A549 (cell line): Measurements from ENCODE around the gene EFCAB14. TPM values are rescaled to one million over a fixed set of nuclear protein-coding genes. Genes with fewer than 3 reads are reported as not detected.

Source experiments
- ATAC-seq, 2 experiments: fragments of 200-7000 bp in 1 of 2; fragments of >200 bp in 1 of 2; cut with Nextera tagmentation in 1 of 2; cut with Tn5 transposase in 1 of 2; 3 replicates each; pipeline versions ENCODE4 v1.8.0 to v1.9.1; 2018 to 2020; ENCODE audit warnings: mild to moderate bottlenecking in 1 of 2, moderate library complexity in 1 of 2
- CTCF ChIA-PET: fragments of 300-600 bp; sonication (Branson Sonifier 250); formaldehyde crosslinking; extraction: SDS; loops from one replicate; lab custom pipeline; 2021; ENCODE audit warnings: antibody characterized with exemption, inconsistent platforms; lab: Yijun Ruan, JAX
- POLR2A ChIA-PET: fragments of 350-600 bp; formaldehyde crosslinking; extraction: SDS; loops from one replicate; lab custom pipeline; 2021; ENCODE audit warnings: antibody characterized with exemption, inconsistent platforms; lab: Yijun Ruan, JAX
- DNase-seq, 2 experiments: peaks; one replicate each; pipeline versions ENCODE4 v3.0.0 to v3.0.0-alpha.2; 2011 to 2016; ENCODE audit warnings: low read depth in 1 of 2, low spot score in 1 of 2
- FAIRE-seq: peaks from 2 replicates; lab custom pipeline; 2011; peaks lifted over from hg19 to GRCh38; lab: Jason Lieb, UNC
- H3K27ac ChIP-seq, 2 experiments: fragments of >200 bp; sonication (Bioruptor Twin); formaldehyde crosslinking; 3 replicates each; pipeline ENCODE4 v1.5.1; 2016 to 2017
- H3K4me1 ChIP-seq: fragments of >200 bp; sonication (Bioruptor Twin); formaldehyde crosslinking; 3 replicates; pipeline ENCODE4 v1.6.1; 2016
- H3K4me2 ChIP-seq: fragments of >200 bp; sonication (Bioruptor Twin); formaldehyde crosslinking; 3 replicates; pipeline ENCODE4 v1.6.1; 2016
- H3K4me3 ChIP-seq: fragments of >200 bp; sonication (Bioruptor Twin); formaldehyde crosslinking; 3 replicates; pipeline ENCODE4 v1.5.1; 2016
- H3K9me3 ChIP-seq: fragments of >200 bp; sonication (Bioruptor Twin); formaldehyde crosslinking; 3 replicates; pipeline ENCODE4 v1.6.1; 2016
- CBX8 ChIP-seq: fragments of 200-600 bp; sonication (generic); IDR thresholded peaks from 2 replicates; pipeline ENCODE4 v1.6.1; 2016
- EP300 ChIP-seq, 2 experiments: fragments of >200 bp; sonication (Bioruptor Twin); formaldehyde crosslinking; IDR thresholded peaks; 2 replicates in 1 of 2; 3 replicates in 1 of 2; pipeline ENCODE4 v1.6.1; 2016 to 2017
- FOSB ChIP-seq: fragments of 250-450 bp; sonication (Bioruptor Pico); IDR thresholded peaks from 2 replicates; pipeline ENCODE4 v1.5.0; 2020; ENCODE audit warnings: mild to moderate bottlenecking, moderate library complexity
- FOXS1 ChIP-seq: fragments of 250-450 bp; sonication (Bioruptor Pico); IDR thresholded peaks from 2 replicates; pipeline ENCODE4 v1.5.0; 2020; ENCODE audit warnings: mild to moderate bottlenecking, moderate library complexity
- HEYL ChIP-seq: fragments of 250-450 bp; sonication (Bioruptor Pico); IDR thresholded peaks from 2 replicates; pipeline ENCODE4 v1.8.0; 2021; ENCODE audit warnings: mild to moderate bottlenecking, moderate library complexity
- HOXB5 ChIP-seq: fragments of 250-450 bp; sonication (Bioruptor Pico); IDR thresholded peaks from 2 replicates; pipeline ENCODE4 v1.5.0; 2020; ENCODE audit warnings: mild to moderate bottlenecking, moderate library complexity
- MAFK ChIP-seq: fragments of 450-650 bp; IDR thresholded peaks from 2 replicates; pipeline ENCODE4 v1.6.1; 2014; ENCODE audit not compliant: partially characterized antibody
- NFE2L2 ChIP-seq: fragments of 150-350 bp; conservative IDR thresholded peaks from 2 replicates; pipeline ENCODE4 v1.6.1; 2014; ENCODE audit warnings: low read length
- PHF8 ChIP-seq: fragments of 200-600 bp; sonication (generic); IDR thresholded peaks from 2 replicates; pipeline ENCODE4 v1.6.1; 2016; ENCODE audit warnings: low read depth, mild to moderate bottlenecking, antibody characterized with exemption, moderate library complexity, borderline replicate concordance
- RARB ChIP-seq: fragments of 250-450 bp; sonication (Bioruptor Pico); IDR thresholded peaks from 2 replicates; pipeline ENCODE4 v1.8.0; 2021; ENCODE audit warnings: mild to moderate bottlenecking, moderate library complexity
- RNF2 ChIP-seq: fragments of 200-600 bp; sonication (generic); IDR thresholded peaks from 2 replicates; pipeline ENCODE4 v1.6.1; 2016; ENCODE audit warnings: low read depth, mild to moderate bottlenecking, antibody characterized with exemption, moderate library complexity, borderline replicate concordance
- SMC3 ChIP-seq: fragments of >200 bp; sonication (Bioruptor Twin); formaldehyde crosslinking; IDR thresholded peaks from 3 replicates; pipeline ENCODE4 v1.6.1; 2018; ENCODE audit warnings: inconsistent platforms
- TP53 ChIP-seq: fragments of 250-450 bp; sonication (Bioruptor Pico); IDR thresholded peaks from 2 replicates; pipeline ENCODE4 v1.5.0; 2021; ENCODE audit warnings: mild to moderate bottlenecking, moderate library complexity
- ZFP36 ChIP-seq: fragments of 450-650 bp; IDR thresholded peaks from 2 replicates; pipeline ENCODE4 v1.6.1; 2014; ENCODE audit warnings: borderline replicate concordance; ENCODE audit not compliant: partially characterized antibody
- ZNF302 ChIP-seq: fragments of 250-450 bp; sonication (Bioruptor Pico); IDR thresholded peaks from 2 replicates; pipeline ENCODE4 v1.9.0; 2021; ENCODE audit warnings: inconsistent platforms, mild to moderate bottlenecking, moderate library complexity
- WGBS: methylation state at CpG from one replicate; pipeline ENCODE4 v1.1.6; 2017; ENCODE audit errors: missing lambda C conversion rate; 5-methylcytosine and 5-hydroxymethylcytosine counted together
- polyA plus RNA-seq, 4 experiments: library from polyadenylated mRNA; depleted of rRNA in 3 of 4; stranded (reverse); fragments of >200 nt; fragmentation: RNase III in 1 of 4; extraction: RNeasy Plus Mini Kit Qiagen cat#74134 plus additional on column Dnase treatment in 1 of 4; gene quantifications; 2 replicates in 3 of 4; 3 replicates in 1 of 4; pipeline ENCODE4 v1.2.3, GENCODE V29; 2011 to 2017
- TF ChIP-seq, protein P1 (sequence below): fragments of >200 bp; sonication (Bioruptor Twin); formaldehyde crosslinking; IDR thresholded peaks from 3 replicates; pipeline ENCODE4 v1.6.1; 2016
- TF ChIP-seq, protein P2 (sequence below): fragments of >200 bp; sonication (Bioruptor Twin); formaldehyde crosslinking; IDR thresholded peaks from 3 replicates; pipeline ENCODE4 v1.5.1; 2016

EFCAB14 gene
- polyA plus RNA-seq, 2 of the 4 experiments (the other 2 are of a cell fraction): 18.0 to 41.4 TPM

DNA sequence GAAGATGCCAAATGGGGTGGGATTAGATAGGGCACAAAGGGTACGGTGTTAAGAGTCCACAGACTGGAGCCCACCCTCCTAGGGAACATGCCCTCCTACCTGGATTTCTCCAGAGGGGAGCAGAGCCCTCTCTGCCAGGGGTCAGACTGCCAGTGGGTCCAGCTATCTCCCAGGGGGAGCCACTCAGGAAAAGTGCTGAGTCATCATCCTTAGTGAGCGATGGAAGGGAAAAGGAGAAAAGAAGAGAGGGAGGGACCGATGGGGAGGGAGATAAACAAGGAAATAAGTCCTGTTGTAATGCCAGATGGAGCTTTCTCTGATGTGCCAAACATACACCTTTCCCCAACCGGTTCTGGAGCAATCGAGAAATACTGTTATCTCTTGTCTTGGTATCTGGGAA, 49.5 kb upstream of the EFCAB14 start:
- ChIA-PET POLR2A (no interaction called here), CTCF (no interaction called here)
- peaks cover 4% of the 10 kb centered on the region; the same call in 2 of the 3 replicates for H3K9me3 ChIP-seq
- FAIRE-seq (no peak), DNase-seq (no peak), ATAC-seq (no peak)
- no peaks in the 10 kb centered on the region for H3K4me1 ChIP-seq
- H3K4me3 ChIP-seq: no peak overlapping the region
- H3K27ac ChIP-seq: no peak overlapping the region
- WGBS: 11% methylated on average over 4 of the region's 5 CpGs
- no peak overlapping the region for H3K4me2 ChIP-seq
- no peak for TF ChIP-seq HOXB5
- TF ChIP-seq NFE2L2: peak; percentile 63
- TF ChIP-seq ZFP36: no peak
- TF ChIP-seq MAFK: peak; percentile 95
- TF ChIP-seq FOXS1: no peak

DNA sequence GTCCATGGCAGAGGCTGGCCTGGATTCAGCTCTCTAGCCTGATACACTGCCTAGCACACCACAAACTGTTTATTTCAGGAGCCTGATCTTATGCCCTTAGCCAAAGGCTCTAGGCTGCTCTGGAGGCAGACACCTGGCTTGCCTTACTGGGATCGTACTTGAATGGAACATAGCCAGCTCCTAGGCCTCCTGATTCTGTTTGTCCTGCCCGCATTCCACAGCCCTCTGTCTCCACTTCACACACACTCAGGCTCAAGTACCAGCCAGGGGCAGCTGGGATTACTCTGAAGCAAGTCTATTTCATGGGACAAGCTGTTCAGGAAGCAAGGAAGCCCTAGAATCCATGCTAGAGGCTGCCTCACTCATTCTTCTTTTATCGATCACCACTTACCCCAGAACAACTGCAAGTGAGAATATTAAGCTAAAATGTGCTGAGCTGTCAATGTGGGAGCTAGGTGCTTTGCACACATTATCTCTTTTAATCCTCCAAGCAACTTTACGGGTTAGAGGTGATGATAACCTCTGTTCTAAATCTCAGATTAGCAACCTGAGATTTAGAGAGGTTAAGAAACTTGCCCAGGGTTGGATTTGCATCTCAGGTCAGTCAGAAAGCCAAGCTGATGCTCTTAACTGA, 48.9 kb upstream of the EFCAB14 start:
- CTCF ChIA-PET: no interaction called here
- Histone ChIP-seq H3K4me1 (no peaks in the 10 kb centered on the region), H3K27ac (no peak overlapping the region), H3K4me3 (no peak overlapping the region), H3K4me2 (no peak overlapping the region), H3K9me3 (peaks cover 4% of the 10 kb centered on the region; the same call in 2 of the 3 replicates)
- FAIRE-seq (no peak), ATAC-seq (no peak), DNase-seq (no peak)
- TF ChIP-seq CBX8 (no peak), MAFK (peak; percentile 3)
- POLR2A ChIA-PET: no interaction called here
- 12% methylated on average over 4 of the region's 4 CpGs for WGBS

DNA sequence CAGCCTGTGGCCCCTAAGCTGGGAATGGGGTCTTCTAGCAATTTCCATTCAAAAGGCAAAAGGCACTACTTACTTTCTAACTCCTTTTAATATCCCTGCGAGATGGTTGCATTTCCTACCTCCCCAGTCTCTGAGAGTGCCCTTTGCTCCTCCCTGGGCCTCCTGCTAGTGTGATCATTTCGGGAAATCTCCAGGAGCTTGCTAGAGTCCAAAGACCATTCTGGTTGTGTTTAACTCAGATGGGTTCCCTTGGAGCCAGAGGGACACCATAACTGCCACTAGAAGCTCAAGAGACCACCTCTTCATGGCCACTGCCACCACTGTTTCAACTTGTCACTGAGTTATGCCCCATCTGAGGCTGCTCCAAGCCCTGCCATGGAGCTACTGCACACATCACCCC, 45.5 kb upstream of the EFCAB14 start:
- no peak for DNase-seq
- Histone ChIP-seq H3K4me1 (no peaks in the 10 kb centered on the region), H3K4me2 (no peak overlapping the region), H3K9me3 (no peaks in the 10 kb centered on the region), H3K4me3 (no peak overlapping the region), H3K27ac (no peak overlapping the region)
- no peak for ATAC-seq
- TF ChIP-seq TP53: no peak
- TF ChIP-seq SMC3: no peak
- TF ChIP-seq ZFP36: no peak
- no peak for TF ChIP-seq PHF8
- TF ChIP-seq FOSB (CRISPR knock-in tag): no peak
- TF ChIP-seq FOXS1: no peak
- TF ChIP-seq RNF2: no peak
- TF ChIP-seq, protein P1, sequence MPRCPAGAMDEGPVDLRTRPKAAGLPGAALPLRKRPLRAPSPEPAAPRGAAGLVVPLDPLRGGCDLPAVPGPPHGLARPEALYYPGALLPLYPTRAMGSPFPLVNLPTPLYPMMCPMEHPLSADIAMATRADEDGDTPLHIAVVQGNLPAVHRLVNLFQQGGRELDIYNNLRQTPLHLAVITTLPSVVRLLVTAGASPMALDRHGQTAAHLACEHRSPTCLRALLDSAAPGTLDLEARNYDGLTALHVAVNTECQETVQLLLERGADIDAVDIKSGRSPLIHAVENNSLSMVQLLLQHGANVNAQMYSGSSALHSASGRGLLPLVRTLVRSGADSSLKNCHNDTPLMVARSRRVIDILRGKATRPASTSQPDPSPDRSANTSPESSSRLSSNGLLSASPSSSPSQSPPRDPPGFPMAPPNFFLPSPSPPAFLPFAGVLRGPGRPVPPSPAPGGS: no peak
- TF ChIP-seq NFE2L2: no peak
- no peak for TF ChIP-seq MAFK
- TF ChIP-seq HEYL (CRISPR knock-in tag): no peak
- no peak for TF ChIP-seq ZNF302 (CRISPR knock-in tag)
- no peak for TF ChIP-seq EP300 (IDR thresholded peaks at IDR 0.05)
- TF ChIP-seq, protein P2, sequence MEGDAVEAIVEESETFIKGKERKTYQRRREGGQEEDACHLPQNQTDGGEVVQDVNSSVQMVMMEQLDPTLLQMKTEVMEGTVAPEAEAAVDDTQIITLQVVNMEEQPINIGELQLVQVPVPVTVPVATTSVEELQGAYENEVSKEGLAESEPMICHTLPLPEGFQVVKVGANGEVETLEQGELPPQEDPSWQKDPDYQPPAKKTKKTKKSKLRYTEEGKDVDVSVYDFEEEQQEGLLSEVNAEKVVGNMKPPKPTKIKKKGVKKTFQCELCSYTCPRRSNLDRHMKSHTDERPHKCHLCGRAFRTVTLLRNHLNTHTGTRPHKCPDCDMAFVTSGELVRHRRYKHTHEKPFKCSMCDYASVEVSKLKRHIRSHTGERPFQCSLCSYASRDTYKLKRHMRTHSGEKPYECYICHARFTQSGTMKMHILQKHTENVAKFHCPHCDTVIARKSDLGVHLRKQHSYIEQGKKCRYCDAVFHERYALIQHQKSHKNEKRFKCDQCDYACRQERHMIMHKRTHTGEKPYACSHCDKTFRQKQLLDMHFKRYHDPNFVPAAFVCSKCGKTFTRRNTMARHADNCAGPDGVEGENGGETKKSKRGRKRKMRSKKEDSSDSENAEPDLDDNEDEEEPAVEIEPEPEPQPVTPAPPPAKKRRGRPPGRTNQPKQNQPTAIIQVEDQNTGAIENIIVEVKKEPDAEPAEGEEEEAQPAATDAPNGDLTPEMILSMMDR: no peak
- FAIRE-seq: no peak
- ChIA-PET POLR2A (no interaction called here), CTCF (interaction anchor here (0.6 kb wide), 1 partner anchor 411 kb away, joined by 3 read pairs; no protein-coding TSS in a partner anchor)
- 0% methylated on average over 2 of the region's 2 CpGs for WGBS

DNA sequence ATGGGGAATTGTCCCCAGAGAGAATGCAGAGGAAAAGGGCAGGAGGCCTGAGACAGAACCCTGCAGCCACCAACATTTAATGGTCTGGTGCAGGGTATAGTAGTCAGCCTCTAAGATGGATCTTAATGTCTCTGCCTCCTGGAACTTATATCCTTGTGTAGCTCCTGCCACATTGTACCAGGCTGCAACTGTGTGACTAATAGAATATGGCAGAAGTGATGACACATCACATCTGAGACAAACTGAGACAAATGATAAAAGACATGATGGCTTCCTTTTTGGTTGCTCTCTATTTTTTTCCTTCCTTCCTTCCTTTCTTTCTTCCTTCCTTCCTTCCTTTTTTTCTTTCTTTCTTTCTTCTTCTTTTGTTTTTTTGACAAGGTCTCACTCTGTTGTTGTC, 42.8 kb upstream of the EFCAB14 start:
- H3K4me2 ChIP-seq: no peak overlapping the region
- peak; percentile 26 for TF ChIP-seq MAFK
- no peak for TF ChIP-seq RARB
- TF ChIP-seq, all 56 proteins: peak for 1
- ChIA-PET POLR2A (no interaction called here), CTCF (interaction anchor here (1.1 kb wide), 1 partner anchor 14 kb away, joined by 3 read pairs; no protein-coding TSS in a partner anchor)
- Histone ChIP-seq H3K27ac (no peak overlapping the region), H3K4me1 (no peaks in the 10 kb centered on the region), H3K9me3 (no peaks in the 10 kb centered on the region), H3K4me3 (no peak overlapping the region)
- no peak for DNase-seq
- no peak for ATAC-seq
- no peak for FAIRE-seq
